ENCODE measurements around the gene FGF2.

GRCh38 chr4:122914938-122915337, 88.3 kb downstream of the FGF2 start:
- TF ChIP-seq ATF1 (CRISPR knock-in tag; IDR thresholded peaks at IDR 0.05) (no peak), CTCF (IDR thresholded peaks at IDR 0.05) (no peak), RELA (CRISPR knock-in tag; IDR thresholded peaks at IDR 0.05; ENCODE audit: borderline replicate concordance) (no peak), SMAD3 (CRISPR knock-in tag; IDR thresholded peaks at IDR 0.05; ENCODE audit: borderline replicate concordance) (no peak), PRDM15 (CRISPR knock-in tag; IDR thresholded peaks at IDR 0.05) (no peak), ATF2 (CRISPR knock-in tag; IDR thresholded peaks at IDR 0.05; ENCODE audit: borderline replicate concordance, low read depth) (no peak), ZNF232 (CRISPR knock-in tag; IDR thresholded peaks at IDR 0.05) (no peak), ZBTB43 (CRISPR knock-in tag; IDR thresholded peaks at IDR 0.05) (no peak), NFYB (CRISPR knock-in tag; conservative IDR thresholded peaks at IDR 0.05; ENCODE audit: low read depth) (no peak)
- TF ChIP-seq, protein P1, sequence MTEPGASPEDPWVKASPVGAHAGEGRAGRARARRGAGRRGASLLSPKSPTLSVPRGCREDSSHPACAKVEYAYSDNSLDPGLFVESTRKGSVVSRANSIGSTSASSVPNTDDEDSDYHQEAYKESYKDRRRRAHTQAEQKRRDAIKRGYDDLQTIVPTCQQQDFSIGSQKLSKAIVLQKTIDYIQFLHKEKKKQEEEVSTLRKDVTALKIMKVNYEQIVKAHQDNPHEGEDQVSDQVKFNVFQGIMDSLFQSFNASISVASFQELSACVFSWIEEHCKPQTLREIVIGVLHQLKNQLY (CRISPR knock-in tag; IDR thresholded peaks at IDR 0.05): no peak
